ENCODE results near the gene EPN2.

Gene EPN2

DNA sequence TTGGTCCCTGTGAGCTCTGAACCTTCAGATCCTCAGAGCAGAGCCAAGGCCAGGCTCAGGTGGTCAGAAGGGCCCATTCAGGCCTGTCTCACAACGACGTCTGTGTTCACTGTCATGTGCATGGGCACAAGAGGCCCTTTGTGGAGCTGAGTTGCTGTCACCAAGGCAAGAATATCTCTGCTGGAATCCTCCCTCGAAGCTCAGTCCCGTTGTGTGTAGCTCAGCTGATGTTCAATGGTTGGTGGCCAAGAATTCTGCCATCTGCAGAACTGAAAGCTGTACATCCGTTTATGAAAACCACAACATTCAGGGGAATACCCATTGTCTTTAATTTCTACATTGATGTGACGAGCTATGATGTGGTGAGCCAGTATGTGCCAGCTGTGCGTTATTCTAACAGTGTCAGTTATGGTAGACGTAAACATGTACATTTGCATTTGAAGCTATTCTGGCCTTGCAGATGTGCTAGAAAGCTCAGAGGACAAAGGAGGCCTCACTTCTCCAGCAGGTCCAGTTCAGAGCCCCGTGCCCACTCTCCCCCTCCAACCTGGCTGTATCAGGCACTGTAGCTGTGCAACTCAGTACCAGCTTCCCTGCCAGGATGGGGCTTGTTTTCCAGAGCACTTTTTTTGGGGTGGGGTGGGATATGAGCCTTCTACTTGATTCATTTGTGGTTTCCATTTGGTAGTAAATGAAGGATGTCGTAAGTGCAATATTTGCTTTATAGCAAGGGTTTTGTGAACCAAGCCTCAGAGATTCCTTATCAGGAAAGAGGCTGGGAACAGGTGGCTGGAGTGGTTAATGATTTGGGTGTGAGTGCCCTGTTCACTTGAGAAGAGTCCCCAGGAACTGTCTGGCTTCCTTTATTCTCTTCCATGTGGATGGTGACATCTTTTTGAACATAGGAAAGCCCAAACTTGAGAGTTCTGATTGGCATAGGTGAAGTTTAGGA is 69.3 kb downstream of the EPN2 start:
- Histone ChIP-seq H3K36me3 (ENCODE audit: insufficient read depth, low read length) (peaks cover 10% of the 10 kb centered on the region), H3K4me3 (ENCODE audit: low read length) (no peak overlapping the region), H3K9me3 (ENCODE audit: low read length) (no peaks in the 10 kb centered on the region), H2AFZ (ENCODE audit: low read depth, low read length) (no peak overlapping the region), H3K27me3 (ENCODE audit: insufficient read depth, low read length) (no peaks in the 10 kb centered on the region), H3K4me1 (ENCODE audit: insufficient read depth, low read length) (no peaks in the 10 kb centered on the region)

- no peaks in the 10 kb centered on the region for H3K27me3 ChIP-seq (ENCODE audit: insufficient read depth, low read length)
- no peak overlapping the region for H3K4me3 ChIP-seq (ENCODE audit: low read length)
- H3K36me3 ChIP-seq (ENCODE audit: insufficient read depth, low read length) = peaks cover 19% of the 10 kb centered on the region
- no peaks in the 10 kb centered on the region for H3K9me3 ChIP-seq (ENCODE audit: low read length)
- H2AFZ ChIP-seq (ENCODE audit: low read depth, low read length) = no peak overlapping the region
- no peaks in the 10 kb centered on the region for H3K4me1 ChIP-seq (ENCODE audit: insufficient read depth, low read length)
Measured at GRCh38 chr17:19307521-19307920, 70.4 kb downstream of the EPN2 start.

- no peaks in the 10 kb centered on the region for H3K4me1 ChIP-seq (ENCODE audit: insufficient read depth, low read length)
- no peaks in the 10 kb centered on the region for H3K9me3 ChIP-seq (ENCODE audit: low read length)
- peaks cover 26% of the 10 kb centered on the region for H3K36me3 ChIP-seq (ENCODE audit: insufficient read depth, low read length)
- no peak overlapping the region for H3K4me3 ChIP-seq (ENCODE audit: low read length)
- no peak overlapping the region for H2AFZ ChIP-seq (ENCODE audit: low read depth, low read length)
- no peaks in the 10 kb centered on the region for H3K27me3 ChIP-seq (ENCODE audit: insufficient read depth, low read length)
Measured at GRCh38 chr17:19308398-19308797, 71.2 kb downstream of the EPN2 start.

GRCh38 chr17:19309701-19310100 is 72.5 kb downstream of the EPN2 start:
- no peaks in the 10 kb centered on the region for H3K4me1 ChIP-seq (ENCODE audit: insufficient read depth, low read length)
- no peaks in the 10 kb centered on the region for H3K9me3 ChIP-seq (ENCODE audit: low read length)
- no peak overlapping the region for H3K4me3 ChIP-seq (ENCODE audit: low read length)
- no peaks in the 10 kb centered on the region for H3K27me3 ChIP-seq (ENCODE audit: insufficient read depth, low read length)
- H3K36me3 ChIP-seq (ENCODE audit: insufficient read depth, low read length) = peaks cover 32% of the 10 kb centered on the region
- H2AFZ ChIP-seq (ENCODE audit: low read depth, low read length) = no peak overlapping the region

- Histone ChIP-seq H3K36me3 (ENCODE audit: insufficient read depth, low read length) (peaks cover 32% of the 10 kb centered on the region), H3K4me3 (ENCODE audit: low read length) (no peak overlapping the region), H3K4me1 (ENCODE audit: insufficient read depth, low read length) (no peaks in the 10 kb centered on the region), H2AFZ (ENCODE audit: low read depth, low read length) (no peak overlapping the region), H3K9me3 (ENCODE audit: low read length) (no peaks in the 10 kb centered on the region), H3K27me3 (ENCODE audit: insufficient read depth, low read length) (no peaks in the 10 kb centered on the region)
Measured at GRCh38 chr17:19310151-19310550, 73.0 kb downstream of the EPN2 start.

DNA sequence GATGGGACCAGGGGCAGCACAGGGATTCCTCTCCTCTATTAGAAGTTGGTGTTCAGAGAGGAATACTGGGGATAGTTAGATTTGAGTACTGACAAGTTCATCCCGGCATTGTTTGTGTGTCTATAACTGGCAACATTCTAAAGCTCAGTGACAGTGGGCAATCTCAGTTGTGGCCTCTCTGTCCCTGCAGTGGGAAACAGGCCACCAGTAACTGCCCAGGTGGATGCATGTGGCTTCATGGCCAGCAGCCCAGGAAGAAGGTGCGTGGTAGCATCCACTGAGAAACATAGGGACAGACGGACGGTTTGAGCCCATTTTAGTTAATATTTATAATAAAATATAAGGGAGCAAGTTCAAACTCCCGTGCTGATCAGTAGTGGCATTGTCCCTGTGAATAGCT is 73.8 kb downstream of the EPN2 start:
- H3K9me3 ChIP-seq (ENCODE audit: low read length) = no peaks in the 10 kb centered on the region
- no peak overlapping the region for H3K4me3 ChIP-seq (ENCODE audit: low read length)
- H3K27me3 ChIP-seq (ENCODE audit: insufficient read depth, low read length) = no peaks in the 10 kb centered on the region
- H2AFZ ChIP-seq (ENCODE audit: low read depth, low read length) = no peak overlapping the region
- peaks cover 32% of the 10 kb centered on the region for H3K36me3 ChIP-seq (ENCODE audit: insufficient read depth, low read length)
- H3K4me1 ChIP-seq (ENCODE audit: insufficient read depth, low read length) = no peaks in the 10 kb centered on the region

DNA sequence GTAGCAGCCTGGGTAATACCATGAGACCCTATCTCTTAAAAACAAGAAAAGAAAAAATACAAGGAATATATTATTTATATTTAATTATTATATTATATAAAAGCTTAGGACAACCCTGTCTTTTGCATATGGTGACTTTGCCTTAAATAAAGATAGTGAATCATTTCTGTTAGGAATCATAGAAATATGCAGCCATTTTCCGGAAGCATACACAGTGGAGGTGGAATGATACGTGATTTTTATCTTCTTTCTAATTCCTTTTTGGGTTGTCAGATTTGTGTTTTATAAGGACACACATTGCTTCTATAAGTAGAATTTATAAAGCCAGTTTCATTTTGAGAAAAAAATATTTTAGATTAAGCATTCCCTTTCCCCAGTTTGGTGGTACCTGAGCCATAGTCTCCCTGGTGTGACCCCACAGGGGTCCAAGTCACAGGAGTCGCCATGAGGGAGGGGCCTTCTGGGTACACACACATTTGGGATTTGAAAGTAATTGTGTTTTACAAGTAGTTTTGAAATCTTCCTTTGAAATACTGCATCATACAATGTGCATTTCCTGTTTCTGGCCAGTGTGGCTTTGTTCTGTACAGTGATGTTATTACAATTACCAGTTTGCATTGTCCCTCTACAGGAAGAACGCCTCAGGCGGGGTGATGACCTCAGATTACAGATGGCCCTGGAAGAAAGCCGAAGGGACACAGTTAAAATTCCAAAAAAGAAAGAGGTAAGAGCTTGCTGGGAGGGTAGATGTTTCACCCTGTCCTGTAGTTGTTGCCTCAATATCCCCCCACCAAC is 74.5 kb downstream of the EPN2 start:
- Histone ChIP-seq H3K4me1 (ENCODE audit: insufficient read depth, low read length) (peaks cover 5% of the 10 kb centered on the region), H2AFZ (ENCODE audit: low read depth, low read length) (no peak overlapping the region), H3K27me3 (ENCODE audit: insufficient read depth, low read length) (no peaks in the 10 kb centered on the region), H3K36me3 (ENCODE audit: insufficient read depth, low read length) (peaks cover 32% of the 10 kb centered on the region), H3K9me3 (ENCODE audit: low read length) (no peaks in the 10 kb centered on the region), H3K4me3 (ENCODE audit: low read length) (no peak overlapping the region)

DNA sequence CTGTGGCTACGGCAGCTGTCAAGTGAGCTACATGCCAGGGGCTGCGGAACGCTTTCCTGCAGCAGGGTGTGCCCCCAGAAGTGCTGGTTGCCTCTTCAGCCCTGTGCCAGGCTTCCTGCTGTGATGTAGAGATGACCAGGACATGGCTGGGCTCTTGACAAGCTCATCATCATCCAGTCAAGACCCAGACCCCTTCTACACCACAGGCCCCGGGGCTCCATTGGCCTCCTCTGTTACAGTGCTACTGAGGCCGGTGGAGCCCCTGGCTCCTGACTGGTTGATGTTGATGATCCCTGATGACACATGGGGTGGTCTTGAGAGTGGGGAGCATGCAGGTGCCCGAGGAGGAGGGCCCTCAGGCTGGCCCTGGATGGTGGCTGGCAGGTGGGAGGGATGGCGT is 75.2 kb downstream of the EPN2 start:
- Histone ChIP-seq H3K9me3 (ENCODE audit: low read length) (no peaks in the 10 kb centered on the region), H3K4me3 (ENCODE audit: low read length) (no peak overlapping the region), H2AFZ (ENCODE audit: low read depth, low read length) (no peak overlapping the region), H3K36me3 (ENCODE audit: insufficient read depth, low read length) (peaks cover 32% of the 10 kb centered on the region), H3K4me1 (ENCODE audit: insufficient read depth, low read length) (peaks cover 13% of the 10 kb centered on the region), H3K27me3 (ENCODE audit: insufficient read depth, low read length) (no peaks in the 10 kb centered on the region)

GRCh38 chr17:19313066-19313745 is 76.0 kb downstream of the EPN2 start:
- Histone ChIP-seq H3K4me3 (ENCODE audit: low read length) (no peak overlapping the region), H3K9me3 (ENCODE audit: low read length) (no peaks in the 10 kb centered on the region), H2AFZ (ENCODE audit: low read depth, low read length) (no peak overlapping the region), H3K4me1 (ENCODE audit: insufficient read depth, low read length) (peaks cover 21% of the 10 kb centered on the region), H3K27me3 (ENCODE audit: insufficient read depth, low read length) (no peaks in the 10 kb centered on the region), H3K36me3 (ENCODE audit: insufficient read depth, low read length) (peaks cover 32% of the 10 kb centered on the region)

GRCh38 chr17:19313746-19314651 is 76.8 kb downstream of the EPN2 start:
- Histone ChIP-seq H3K27me3 (ENCODE audit: insufficient read depth, low read length) (no peaks in the 10 kb centered on the region), H2AFZ (ENCODE audit: low read depth, low read length) (no peak overlapping the region), H3K4me3 (ENCODE audit: low read length) (no peak overlapping the region), H3K9me3 (ENCODE audit: low read length) (no peaks in the 10 kb centered on the region), H3K4me1 (ENCODE audit: insufficient read depth, low read length) (peaks cover 21% of the 10 kb centered on the region), H3K36me3 (ENCODE audit: insufficient read depth, low read length) (peaks cover 32% of the 10 kb centered on the region)

- Histone ChIP-seq H3K4me3 (ENCODE audit: low read length) (no peak overlapping the region), H3K36me3 (ENCODE audit: insufficient read depth, low read length) (peaks cover 27% of the 10 kb centered on the region)
Measured at GRCh38 chr17:19315104-19315503, 77.9 kb downstream of the EPN2 start.

DNA sequence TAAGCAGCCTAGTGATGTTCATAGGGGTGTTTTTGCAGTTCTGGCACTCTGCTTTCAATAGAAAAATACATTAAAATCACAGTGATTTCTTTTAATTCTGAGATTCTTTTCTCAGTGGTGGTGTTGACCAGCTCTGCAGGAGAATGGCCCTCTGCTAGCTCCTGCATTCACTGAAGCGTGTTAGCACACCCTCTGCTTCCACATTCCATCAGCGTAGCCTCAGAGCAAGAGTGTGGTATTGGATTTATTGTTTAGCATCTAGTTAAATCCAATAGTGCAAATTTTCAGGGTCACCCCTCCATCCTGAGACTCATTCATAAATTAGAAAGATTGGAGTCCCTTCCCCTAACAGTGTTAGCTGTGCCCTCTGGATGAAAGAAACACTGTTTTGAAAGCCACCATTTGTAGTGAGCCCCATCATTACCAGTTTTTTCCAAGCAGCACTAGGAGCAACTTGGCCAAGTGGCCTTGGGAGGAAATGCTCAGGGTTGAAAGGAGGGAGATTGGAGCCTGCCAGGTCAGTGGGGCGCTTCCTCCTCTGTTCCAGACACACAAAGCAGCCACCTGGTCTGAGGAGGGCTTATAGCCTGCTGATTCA is 79.7 kb downstream of the EPN2 start:
- Histone ChIP-seq H3K9me3 (ENCODE audit: low read length) (no peaks in the 10 kb centered on the region), H3K4me3 (ENCODE audit: low read length) (peak overlapping the region; percentile 7), H3K4me1 (ENCODE audit: insufficient read depth, low read length) (peaks cover 21% of the 10 kb centered on the region), H3K27me3 (ENCODE audit: insufficient read depth, low read length) (no peaks in the 10 kb centered on the region), H2AFZ (ENCODE audit: low read depth, low read length) (no peak overlapping the region), H3K36me3 (ENCODE audit: insufficient read depth, low read length) (peaks cover 26% of the 10 kb centered on the region)

More at GRCh38 chr17:19315104-19315503, 77.9 kb downstream of the EPN2 start:
- Histone ChIP-seq H3K27me3 (ENCODE audit: insufficient read depth, low read length) (no peaks in the 10 kb centered on the region), H3K4me1 (ENCODE audit: insufficient read depth, low read length) (peaks cover 21% of the 10 kb centered on the region), H3K9me3 (ENCODE audit: low read length) (no peaks in the 10 kb centered on the region), H2AFZ (ENCODE audit: low read depth, low read length) (no peak overlapping the region)

Measured in neuron (in vitro differentiated cells).